SK-N-SH treated with all-trans-retinoic acid at 6 μM for 48 hours (cell line): ENCODE measurements around the gene TFAP2A.

ENCODE experiments used
- CREB5 ChIP-seq: fragments of 250-450 bp; sonication (Bioruptor Pico); IDR thresholded peaks from 2 replicates; pipeline ENCODE4 v1.5.1; 2020; ENCODE audit warnings: low read depth, mild to moderate bottlenecking, moderate library complexity
- CSDC2 ChIP-seq: fragments of 250-450 bp; sonication (Bioruptor Pico); IDR thresholded peaks from 2 replicates; pipeline ENCODE4 v1.5.0; 2020; ENCODE audit warnings: mild to moderate bottlenecking, moderate library complexity
- ISL1 ChIP-seq: fragments of 250-450 bp; sonication (Bioruptor Pico); IDR thresholded peaks from 2 replicates; pipeline ENCODE4 v2.1.2; 2022; ENCODE audit warnings: mild to moderate bottlenecking, moderate library complexity
- PATZ1 ChIP-seq: fragments of 250-450 bp; sonication (Bioruptor Pico); IDR thresholded peaks from 2 replicates; pipeline ENCODE4 v1.8.0; 2020; ENCODE audit warnings: mild to moderate bottlenecking, moderate library complexity, borderline replicate concordance
- POU6F1 ChIP-seq: fragments of 250-450 bp; sonication (Bioruptor Pico); IDR thresholded peaks from 2 replicates; pipeline ENCODE4 v1.8.0; 2021; ENCODE audit warnings: low read depth, mild to moderate bottlenecking, moderate library complexity, borderline replicate concordance
- RARB ChIP-seq: fragments of 250-450 bp; sonication (Bioruptor Pico); IDR thresholded peaks from 2 replicates; pipeline ENCODE4 v1.8.0; 2021; ENCODE audit warnings: mild to moderate bottlenecking, moderate library complexity
- ZC3H10 ChIP-seq: fragments of 250-450 bp; sonication (Bioruptor Pico); IDR thresholded peaks from 2 replicates; pipeline ENCODE4 v1.5.1; 2021; ENCODE audit warnings: mild to moderate bottlenecking, moderate library complexity
- ZFP30 ChIP-seq: fragments of 450-650 bp; formaldehyde crosslinking; IDR thresholded peaks from 2 replicates; pipeline ENCODE4 v1.5.0; 2022; ENCODE audit warnings: mild to moderate bottlenecking, moderate library complexity
- ZNF70 ChIP-seq: fragments of 450-650 bp; formaldehyde crosslinking; IDR thresholded peaks from 2 replicates; pipeline ENCODE4 v1.5.0; 2020; ENCODE audit warnings: mild to moderate bottlenecking, moderate library complexity

- no peak for TF ChIP-seq POU6F1 (CRISPR knock-in tag)
- no peak for TF ChIP-seq ZNF70
- TF ChIP-seq ISL1 (CRISPR knock-in tag), result no peak
- no peak for TF ChIP-seq ZFP30
- no peak for TF ChIP-seq RARB (CRISPR knock-in tag)
- no peak for TF ChIP-seq PATZ1 (CRISPR knock-in tag)
- TF ChIP-seq CREB5 (CRISPR knock-in tag), result no peak
- no peak for TF ChIP-seq ZC3H10 (CRISPR knock-in tag)
- TF ChIP-seq CSDC2 (CRISPR knock-in tag), result no peak
Observed at GRCh38 chr6:10421158-10421920, 6.5 kb upstream of the TFAP2A start.
